Activated naive CD4-positive, alpha-beta T cell treated with anti-CD3 and anti-CD28 coated beads, Interleukin-2, amount 50 U/mL, for 16 hours (primary cell): ENCODE results near the gene TBC1D20.
"Not testable (repeated sequence)": the region's sequence is repeated elsewhere in the genome, so short reads cannot be mapped to it uniquely, and the experiment has no call there.

Experiments used
- DNase-seq: peaks from one replicate; pipeline ENCODE4 v3.0.0-alpha.2; 2020

Gene TBC1D20

DNA sequence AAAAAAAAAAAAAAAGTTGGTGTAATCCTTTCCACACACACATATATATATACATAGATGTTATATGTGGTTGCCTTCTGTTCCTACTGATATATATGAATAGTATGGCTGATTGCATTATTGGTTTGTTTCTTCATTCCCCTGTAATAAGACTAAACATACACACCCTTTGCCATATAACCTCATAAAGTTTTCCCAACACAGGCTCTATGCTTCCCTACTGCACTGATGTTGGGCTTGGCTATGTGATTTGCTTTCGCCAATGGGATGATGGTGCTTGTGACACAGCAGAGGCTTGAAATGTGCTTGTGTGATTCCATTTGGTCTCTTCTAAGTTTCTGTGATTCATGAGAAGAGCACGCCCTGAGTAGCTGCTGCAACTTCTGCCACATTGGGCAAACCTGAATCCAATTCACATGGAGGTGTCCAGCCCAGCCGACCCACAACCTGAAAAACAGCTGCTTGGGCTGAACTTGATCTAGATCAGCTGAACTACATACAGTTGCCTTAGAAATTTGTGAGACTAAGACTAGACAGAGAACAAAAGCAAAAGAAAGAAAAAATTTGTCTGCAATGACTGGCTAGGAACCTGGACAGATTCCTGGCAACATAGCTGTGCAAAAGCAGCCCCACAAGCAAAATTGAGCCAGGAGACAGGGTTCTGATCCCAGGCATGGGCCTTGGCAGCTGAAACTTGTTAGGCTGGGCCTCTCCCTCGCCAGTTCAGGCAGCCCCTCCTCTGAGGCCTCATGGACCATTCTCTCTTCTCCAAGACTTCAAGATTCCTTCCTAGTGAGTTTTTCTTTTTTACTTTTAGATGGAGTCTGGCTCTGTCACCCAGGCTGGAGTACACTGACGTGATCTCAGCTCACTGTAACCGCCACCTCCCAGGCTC lies 13.4 kb upstream of the TBC1D20 start:
- DNase-seq, result no peak

- no peak for DNase-seq
Measured at GRCh38 chr20:474581-474980, 12.2 kb upstream of the TBC1D20 start.

- DNase-seq, result no peak
Measured at GRCh38 chr20:472889-473292, 10.6 kb upstream of the TBC1D20 start.

- DNase-seq, result no peak
Measured at GRCh38 chr20:472137-472846, 10.0 kb upstream of the TBC1D20 start.

DNA sequence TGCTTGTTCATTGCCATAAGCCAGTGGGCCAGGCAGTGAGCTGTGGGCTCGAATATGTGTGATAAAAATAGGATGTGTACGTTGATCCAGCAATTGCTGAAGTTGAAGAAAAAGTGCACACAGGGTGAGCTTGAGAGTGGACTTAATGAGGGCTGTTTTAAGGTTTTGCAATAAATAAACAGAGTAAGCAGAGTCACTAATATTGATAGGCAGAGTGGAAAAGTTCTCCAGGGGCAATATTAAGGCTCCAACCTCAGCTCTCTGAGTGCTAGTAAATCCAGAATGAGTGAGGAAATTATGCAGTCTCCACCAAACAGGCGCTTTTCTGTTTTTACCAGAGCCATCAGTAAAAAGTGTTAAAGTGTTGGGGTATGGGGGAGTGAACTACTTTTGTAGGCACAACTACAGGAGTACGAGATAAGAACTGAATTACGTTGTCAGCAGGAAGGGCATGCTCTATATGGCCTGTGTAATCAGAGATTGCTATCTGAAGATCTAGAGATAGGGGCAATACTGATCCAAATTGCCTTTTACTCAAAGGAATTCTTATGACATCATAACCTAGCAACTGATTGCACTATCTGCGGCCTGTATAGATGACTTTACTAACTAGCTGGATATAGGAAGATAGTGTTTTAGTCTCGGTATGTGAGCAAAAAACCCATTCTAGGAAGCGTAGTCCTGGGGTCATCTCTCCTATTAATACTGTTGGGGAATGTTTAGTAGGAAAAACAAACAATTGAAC lies 7.6 kb upstream of the TBC1D20 start:
- DNase-seq, result no peak

DNA sequence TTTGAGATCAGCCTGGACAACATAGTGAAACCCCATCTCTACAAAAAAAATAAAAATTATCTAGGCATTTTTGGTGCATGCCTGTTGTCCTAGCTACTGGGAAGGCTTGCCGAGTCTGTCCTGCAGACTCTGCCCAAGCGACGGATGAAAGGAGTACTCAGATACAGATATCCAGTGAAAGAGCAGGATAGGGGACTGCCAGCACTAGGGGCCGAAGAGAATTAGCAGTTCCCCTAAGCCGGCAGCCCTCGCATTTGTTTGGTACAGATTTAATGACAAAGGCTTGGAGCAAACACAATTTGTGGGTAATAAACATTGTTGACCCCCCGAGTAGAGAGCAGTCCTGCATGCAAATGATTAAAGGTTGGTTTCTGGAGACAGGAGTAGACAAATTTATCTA lies 5.4 kb upstream of the TBC1D20 start:
- DNase-seq, result no peak

- DNase-seq, result peak; percentile 43
Measured at GRCh38 chr20:461254-462198, 807 bp downstream of the TBC1D20 start.

- DNase-seq, result no peak
Measured at GRCh38 chr20:460707-461106, 1.6 kb downstream of the TBC1D20 start.

- DNase-seq, result no peak
Measured at GRCh38 chr20:460180-460579, 2.2 kb downstream of the TBC1D20 start.

DNA sequence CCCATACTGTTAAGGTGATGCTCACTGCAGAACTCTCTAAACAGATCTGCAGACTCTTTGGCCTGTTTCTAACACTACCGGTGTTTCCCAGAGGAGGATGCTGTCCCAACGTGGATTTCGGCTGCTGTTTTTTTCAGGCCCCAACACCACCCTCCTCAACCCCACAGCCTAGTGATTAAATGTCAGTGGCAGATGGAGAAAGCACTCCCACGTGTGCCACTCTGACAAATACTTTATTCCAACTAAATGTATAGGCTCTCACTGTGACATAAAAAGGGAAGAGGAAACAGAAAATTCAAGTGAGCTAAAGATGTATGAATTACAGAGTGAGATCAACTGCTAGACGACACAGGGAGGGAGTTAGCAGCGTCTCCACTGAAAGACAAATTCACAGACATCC lies 3.6 kb downstream of the TBC1D20 start:
- no peak for DNase-seq

DNA sequence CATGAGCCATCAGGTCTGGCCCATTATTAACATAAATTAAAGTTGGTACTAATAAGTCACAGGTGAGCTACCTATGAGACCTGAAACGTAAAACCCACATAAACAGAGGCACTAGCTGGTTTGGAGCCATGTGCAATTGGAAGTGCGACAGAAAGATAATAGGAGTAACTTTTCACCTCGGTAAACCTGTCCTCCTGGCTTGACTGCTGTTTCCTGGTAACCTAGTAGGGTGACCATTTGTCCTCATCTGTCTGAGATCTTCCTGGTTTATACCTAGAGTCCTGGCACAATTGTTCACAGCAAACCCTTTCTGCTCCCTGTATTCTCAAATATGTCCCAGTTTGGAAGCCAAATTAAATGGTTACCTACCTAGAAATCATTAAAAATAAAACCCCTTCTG lies 7.4 kb downstream of the TBC1D20 start:
- no peak for DNase-seq

GRCh38 chr20:452021-452420 lies 10.3 kb downstream of the TBC1D20 start:
- DNase-seq, result not testable (repeated sequence)

DNA sequence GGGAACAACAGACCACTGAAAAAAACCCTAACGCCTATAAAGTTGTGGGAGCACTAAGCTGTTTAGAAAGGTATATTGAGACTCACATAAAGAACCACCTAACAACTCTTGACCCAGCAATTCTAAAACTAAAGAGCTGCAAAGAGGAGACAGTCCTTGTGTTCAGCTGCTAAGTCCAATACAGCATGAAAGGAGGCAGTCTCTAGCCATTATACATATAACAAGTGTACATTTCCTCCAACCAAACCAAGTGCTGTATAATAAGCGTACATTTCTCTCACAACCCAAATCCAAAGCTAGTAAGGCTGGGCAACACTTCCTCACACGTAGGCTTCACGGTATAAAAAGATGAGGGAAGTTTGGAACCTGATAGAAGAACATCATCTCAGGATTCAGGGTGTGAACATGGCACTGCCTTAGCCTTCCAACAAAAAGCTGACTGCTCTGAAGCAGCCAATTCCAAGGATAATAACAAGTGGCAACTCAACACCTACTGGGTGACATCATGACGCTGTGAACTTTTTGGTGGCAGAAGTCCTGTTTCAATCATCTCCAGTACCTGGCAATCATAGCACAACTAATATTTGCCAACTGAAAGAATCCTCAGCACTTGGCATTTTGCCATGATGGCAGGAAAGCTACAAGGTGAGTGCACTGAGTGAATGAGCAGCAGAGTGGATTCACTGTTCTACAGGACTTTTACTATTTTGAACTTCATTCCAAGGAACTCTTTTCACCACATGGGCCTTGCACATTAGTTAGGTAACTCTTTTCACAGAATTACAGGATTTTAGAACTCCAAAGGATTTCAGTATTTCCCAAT lies 16.6 kb downstream of the TBC1D20 start:
- DNase-seq, result no peak

GRCh38 chr20:444862-445426 lies 17.4 kb downstream of the TBC1D20 start:
- DNase-seq, result no peak

DNA sequence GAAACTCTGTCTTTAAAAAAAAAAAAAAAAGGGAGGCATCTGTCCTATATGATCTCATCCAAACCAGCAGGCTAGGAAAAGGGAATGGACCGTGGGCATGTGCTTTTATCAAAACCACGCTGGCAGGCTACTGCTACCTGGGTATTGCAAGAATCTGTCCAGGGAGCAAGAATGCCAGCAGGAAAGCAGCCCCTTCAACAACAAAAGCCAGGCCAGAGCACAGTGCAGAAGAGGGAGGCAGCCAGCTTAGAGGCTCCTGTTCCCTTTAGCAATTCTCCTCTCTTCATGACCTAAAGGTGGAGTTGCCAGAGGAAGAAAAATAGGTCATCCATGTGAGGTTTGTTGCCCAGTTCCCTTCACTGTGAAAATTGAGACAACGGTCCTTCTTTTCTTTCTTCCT lies 18.2 kb downstream of the TBC1D20 start:
- DNase-seq, result no peak

DNA sequence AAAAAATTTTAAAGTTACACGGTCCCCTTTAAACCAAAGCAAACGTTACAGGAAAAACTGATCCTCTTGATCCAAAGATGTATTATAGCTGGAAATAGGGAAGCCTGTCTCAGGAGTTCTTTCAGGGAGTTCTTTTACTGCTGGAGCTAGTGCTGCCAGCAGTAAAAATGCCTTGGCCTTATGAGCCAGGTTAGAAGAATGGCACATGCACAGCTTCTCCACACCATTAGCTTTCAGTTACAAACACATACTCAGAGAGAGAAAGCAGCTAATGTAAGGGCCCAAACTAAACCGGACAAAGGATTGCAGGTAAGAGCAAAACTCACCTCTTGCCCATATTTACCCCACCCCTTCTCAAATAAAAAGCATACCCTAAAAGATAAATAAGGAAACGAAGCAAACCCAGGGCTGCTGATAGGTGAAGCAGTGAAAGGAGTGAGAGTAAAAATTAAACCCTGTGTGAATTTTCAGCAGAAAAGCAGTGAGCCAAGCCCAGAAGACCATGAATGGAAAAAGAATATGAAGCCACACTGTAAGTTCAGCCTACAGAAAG lies 19.0 kb downstream of the TBC1D20 start:
- no peak for DNase-seq

DNA sequence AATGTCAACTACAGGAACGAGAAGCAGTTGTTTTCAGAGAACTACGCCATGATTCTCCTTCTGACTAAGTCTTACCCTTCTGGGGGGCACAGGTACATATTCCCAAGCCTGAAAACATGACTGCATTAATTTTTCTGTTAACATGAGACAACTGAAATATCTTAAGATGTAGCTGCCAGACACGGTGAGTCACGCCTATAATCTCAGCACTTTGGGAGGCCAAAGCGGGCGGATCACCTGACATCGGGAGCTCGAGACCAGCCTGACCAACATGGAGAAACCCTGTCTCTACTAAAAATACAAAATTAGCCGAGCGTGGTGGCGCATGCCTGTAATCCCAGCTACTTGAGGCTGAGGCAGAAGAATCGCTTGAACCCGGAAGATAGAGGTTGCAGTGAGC lies 21.7 kb downstream of the TBC1D20 start:
- no peak for DNase-seq

- no peak for DNase-seq
Measured at GRCh38 chr20:440148-440547, 22.2 kb downstream of the TBC1D20 start.

DNA sequence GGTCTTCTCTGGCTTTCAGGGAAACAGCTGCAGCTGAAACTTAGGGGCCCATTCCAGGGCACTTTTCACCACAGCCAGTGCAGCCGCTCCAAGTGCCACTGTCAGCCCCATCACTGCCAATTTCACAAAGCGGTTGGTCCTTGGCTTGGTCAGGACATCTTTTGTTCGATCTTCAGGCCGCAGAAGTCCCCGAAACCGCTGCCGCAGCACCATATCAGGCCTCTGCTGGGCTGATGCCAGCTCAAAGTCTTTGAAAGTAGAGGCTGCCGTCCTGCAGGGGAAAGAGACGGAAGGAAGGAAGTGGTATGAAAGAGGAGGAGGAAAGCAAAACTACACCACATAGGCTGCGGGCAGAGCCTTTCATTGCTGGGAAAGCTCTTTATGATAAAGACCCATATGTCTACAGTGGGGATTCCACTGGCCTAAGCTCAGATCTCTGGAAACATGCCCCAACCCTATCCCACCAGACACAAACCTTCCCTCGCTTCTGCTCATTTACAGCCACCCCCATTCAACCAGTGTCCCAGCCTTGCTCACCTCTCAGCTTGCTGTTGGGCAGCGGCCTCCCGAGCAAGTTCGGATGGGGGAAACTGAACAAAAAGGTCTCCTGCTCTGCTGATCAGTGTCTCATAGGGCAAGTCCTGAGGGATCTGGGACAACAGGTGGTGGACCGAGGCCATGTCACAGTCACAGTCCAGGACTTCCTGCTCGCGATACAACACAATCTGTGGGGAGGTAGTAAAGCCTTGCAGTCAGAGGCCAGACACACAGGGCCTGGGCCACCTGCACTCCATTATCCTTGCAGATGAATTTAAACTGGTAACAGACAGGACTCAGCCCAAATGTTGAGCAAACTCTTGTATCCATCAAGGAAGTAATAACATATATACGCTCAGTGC lies 23.5 kb downstream of the TBC1D20 start:
- DNase-seq, result peak; percentile 32
